Prostate gland (tissue), 2 donors: ENCODE measurements around the gene PLXND1.

Source experiments
- POLR2A ChIP-seq: fragments of 450-650 bp; IDR thresholded peaks from one replicate; pipeline ENCODE4 v1.6.1; 2016; ENCODE audit warnings: antibody characterized with exemption, mild to moderate bottlenecking
- TF ChIP-seq, protein P1 (sequence below), 4 experiments: fragments of 200-600 bp in 2 of 4; fragments of 450-650 bp in 2 of 4; sonication (generic) in 2 of 4; IDR thresholded peaks; 1 replicate in 3 of 4; 2 replicates in 1 of 4; pipeline ENCODE4 v1.5.1; 2016 to 2019; ENCODE audit warnings: antibody characterized with exemption in 4 of 4, mild to moderate bottlenecking in 2 of 4, moderate library complexity in 2 of 4

DNA sequence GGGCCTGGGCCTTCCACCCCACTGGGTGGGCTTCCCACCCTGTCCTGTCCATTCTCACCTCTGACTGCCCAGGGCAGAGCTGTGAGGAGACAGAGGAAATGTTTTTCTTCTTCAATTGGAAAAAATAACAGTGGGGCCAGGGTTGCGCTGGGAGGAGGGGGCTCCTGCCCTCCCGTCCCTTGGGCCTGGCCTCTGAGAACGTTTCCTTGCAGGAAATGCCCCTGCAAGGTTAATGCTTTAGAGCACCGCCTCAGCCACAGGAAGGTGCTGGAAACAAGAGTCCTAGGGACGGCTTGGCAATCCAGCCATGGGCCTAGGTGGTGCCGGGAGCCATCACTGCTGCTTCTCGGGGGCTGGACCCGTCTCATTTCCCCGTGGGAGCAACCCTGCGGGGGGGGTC lies 3.8 kb upstream of the PLXND1 start:
- TF ChIP-seq, protein P1, sequence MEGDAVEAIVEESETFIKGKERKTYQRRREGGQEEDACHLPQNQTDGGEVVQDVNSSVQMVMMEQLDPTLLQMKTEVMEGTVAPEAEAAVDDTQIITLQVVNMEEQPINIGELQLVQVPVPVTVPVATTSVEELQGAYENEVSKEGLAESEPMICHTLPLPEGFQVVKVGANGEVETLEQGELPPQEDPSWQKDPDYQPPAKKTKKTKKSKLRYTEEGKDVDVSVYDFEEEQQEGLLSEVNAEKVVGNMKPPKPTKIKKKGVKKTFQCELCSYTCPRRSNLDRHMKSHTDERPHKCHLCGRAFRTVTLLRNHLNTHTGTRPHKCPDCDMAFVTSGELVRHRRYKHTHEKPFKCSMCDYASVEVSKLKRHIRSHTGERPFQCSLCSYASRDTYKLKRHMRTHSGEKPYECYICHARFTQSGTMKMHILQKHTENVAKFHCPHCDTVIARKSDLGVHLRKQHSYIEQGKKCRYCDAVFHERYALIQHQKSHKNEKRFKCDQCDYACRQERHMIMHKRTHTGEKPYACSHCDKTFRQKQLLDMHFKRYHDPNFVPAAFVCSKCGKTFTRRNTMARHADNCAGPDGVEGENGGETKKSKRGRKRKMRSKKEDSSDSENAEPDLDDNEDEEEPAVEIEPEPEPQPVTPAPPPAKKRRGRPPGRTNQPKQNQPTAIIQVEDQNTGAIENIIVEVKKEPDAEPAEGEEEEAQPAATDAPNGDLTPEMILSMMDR (IDR thresholded peaks at IDR 0.05): no peak
- TF ChIP-seq POLR2A: no peak
